Psoas muscle (tissue), 8 donors: ENCODE results near the gene ALDH7A1. TPM values are rescaled to one million over a fixed set of nuclear protein-coding genes. Genes with fewer than 3 reads are reported as not detected.
A peak's percentile ranks its signal among the peaks of the same experiment; 100 is the strongest.

Source experiments
- ATAC-seq, 4 donors: fragments of 200-7000 bp; cut with Tn5 transposase; one replicate each; pipeline ENCODE4 v1.9.1; 2020; ENCODE audit warnings: moderate library complexity in 3 of 4, mild to moderate bottlenecking in 2 of 4
- DNase-seq, 2 donors: peaks; one replicate each; pipeline ENCODE4 v3.0.0-alpha.2; 2020
- H3K27ac ChIP-seq: fragments of 200-600 bp; one replicate; pipeline ENCODE4 v1.8.0; 2022
- H3K27me3 ChIP-seq, 3 donors: fragments of 200-600 bp in 1 of 3; one replicate each; pipeline versions ENCODE4 v1.6.1 to v1.8.0; 2013 to 2022; ENCODE audit warnings: low read length in 2 of 3, mild to moderate bottlenecking in 2 of 3, moderate library complexity in 1 of 3; ENCODE audit not compliant: insufficient read depth in 3 of 3
- H3K36me3 ChIP-seq, 2 donors: fragments of 200-600 bp in 1 of 2; one replicate each; pipeline versions ENCODE4 v1.6.1 to v1.8.0; 2013 to 2022; ENCODE audit warnings: low read depth in 1 of 2, mild to moderate bottlenecking in 1 of 2, moderate library complexity in 1 of 2; ENCODE audit not compliant: insufficient read depth in 1 of 2
- H3K4me1 ChIP-seq: fragments of 200-600 bp; one replicate; pipeline ENCODE4 v1.8.0; 2022
- H3K4me3 ChIP-seq: fragments of 200-600 bp; one replicate; pipeline ENCODE4 v1.8.0; 2022; ENCODE audit warnings: mild to moderate bottlenecking
- H3K9me3 ChIP-seq: fragments of 200-600 bp; one replicate; pipeline ENCODE4 v1.8.0; 2022
- WGBS, 3 donors: extraction: QIAGEN DNeasy Blood & Tissue Kit; methylation state at CpG; one replicate each; pipeline versions ENCODE4 v1.1.6 to v1.1.7; 2013; 5-methylcytosine and 5-hydroxymethylcytosine counted together
- intact Hi-C, 2 donors: fragments of 100-400 bp; cut with DNase I; formaldehyde crosslinking; loops; one replicate each; pipeline versions ENCODE4 v1.11.0 to v1.14.2; 2022
- long read RNA-seq, 2 donors: library from polyadenylated mRNA; unstranded; transcript quantifications; one replicate each; pipeline ENCODE4 v2.0.0, GENCODE V29; 2021
- polyA plus RNA-seq, 3 donors: library from polyadenylated mRNA; stranded (reverse); fragments of 200-250 nt; gene quantifications; one replicate each; pipeline ENCODE4 v1.2.3, GENCODE V29; 2013
- total RNA-seq, 4 donors: library from RNA; stranded (reverse); fragmentation: NEBNext Ultra II Directional in 2 of 4; extraction: Animal tissue kit (Norgen Biotek cat#: 25700) in 2 of 4; gene quantifications; one replicate each; pipeline versions ENCODE4 v1.2.1 to v1.2.4, GENCODE V29; 2021 to 2023
- TF ChIP-seq, protein P1 (sequence below): fragments of 200-600 bp; IDR thresholded peaks from one replicate; pipeline ENCODE4 v1.8.0; 2022; ENCODE audit warnings: antibody characterized with exemption
- donor health status: healthy with polysubstance abuse.
- donor health status: DM: no; HTN: no; CAD: no; lungs with moderate emphysema.
- donor health status: Bipolar disorder and iron deficiency.
- donor health status: healthy.
- donor health status: DM: yes; HTN: yes; CAD: no.
- donor health status: DM: no; HTN: no; CAD: no.
- donor health status: DM: no; HTN: no; CAD: no.
- donor health status: DM: yes; HTN: yes; CAD: no.

ALDH7A1 gene
- total RNA-seq, result 10 to 100 TPM in 3 of 4 donors, 1 to 10 TPM in 1; 8.7 to 26.7 (median 12.3) TPM
- 1 to 10 TPM; 7.4 to 8.8 (median 7.8) TPM for polyA plus RNA-seq
- long read RNA-seq, donor 1, full-length matches to known transcripts, result 5 of 5 reads
- long read RNA-seq, donor 1, partial matches to known transcripts, result 0 of 5 reads
- long read RNA-seq, donor 1, other reads (novel, unspliced or antisense), result 0 of 5 reads
- long read RNA-seq, donor 2, full-length matches to known transcripts, result 6 of 8 reads
- long read RNA-seq, donor 2, partial matches to known transcripts, result 1 of 8 reads
- long read RNA-seq, donor 2, other reads (novel, unspliced or antisense), result 1 of 8 reads

DNA sequence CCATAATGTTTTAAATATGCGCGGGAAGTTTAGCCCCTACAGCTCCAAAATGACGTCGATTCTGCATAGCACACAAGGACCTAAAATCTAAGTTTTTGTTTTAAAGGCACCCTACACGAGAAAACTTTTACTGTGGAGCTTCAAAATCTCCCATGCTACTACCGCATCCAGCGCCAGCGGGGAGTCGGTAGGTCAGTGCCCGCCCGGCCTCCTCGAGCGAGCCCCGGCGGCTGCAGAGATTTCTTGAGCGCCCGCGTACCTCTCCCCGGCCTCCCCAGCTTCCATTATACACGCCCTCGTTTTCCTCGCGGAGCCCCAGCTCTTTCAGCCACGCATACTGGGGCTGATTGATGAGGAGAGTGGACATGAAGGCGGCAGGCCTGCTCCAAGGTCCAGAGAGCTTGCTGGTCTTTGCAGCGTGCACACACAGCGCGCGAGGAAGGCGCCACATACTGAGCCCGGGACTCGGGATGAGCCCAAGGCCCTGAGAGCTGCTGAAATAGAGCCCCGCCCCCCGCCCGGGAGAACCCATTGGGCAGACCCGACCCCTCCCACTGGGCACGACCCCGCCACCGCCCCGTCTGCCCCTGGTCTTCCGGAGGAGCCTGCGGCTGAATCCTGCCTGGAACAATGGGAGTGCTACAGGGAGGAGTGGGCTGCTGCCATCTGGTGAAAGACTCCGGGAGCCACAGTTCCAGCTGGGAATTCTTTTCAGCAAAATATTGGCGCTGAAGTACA is at the start of gene ALDH7A1:
TSS of gene ALDH7A1 (minus strand) at position 472 of the 738 bp plus-strand sequence. CDS start at position 451, 21 bp downstream.
- Histone ChIP-seq H3K4me3 (peak within 1 kb of the TSS; percentile 81), H3K4me1 (peaks cover 8% of the 10 kb centered on the region), H3K9me3 (no peaks in the 10 kb centered on the region), H3K27ac (peak within 1 kb of the TSS; percentile 27), H3K27me3 (no peaks in the 10 kb centered on the region), H3K36me3 (peaks cover 0 to 13% of the 10 kb centered on the region in 2 donors)
- ATAC-seq, result peak; percentile 80 to 95 (median 92)
- WGBS, 3 donors, result 0 to 1% (median 1%) methylated on average over 42 to 44 of the region's 44 CpGs
- DNase-seq, result peak; percentile 92 to 93
- TF ChIP-seq, protein P1, sequence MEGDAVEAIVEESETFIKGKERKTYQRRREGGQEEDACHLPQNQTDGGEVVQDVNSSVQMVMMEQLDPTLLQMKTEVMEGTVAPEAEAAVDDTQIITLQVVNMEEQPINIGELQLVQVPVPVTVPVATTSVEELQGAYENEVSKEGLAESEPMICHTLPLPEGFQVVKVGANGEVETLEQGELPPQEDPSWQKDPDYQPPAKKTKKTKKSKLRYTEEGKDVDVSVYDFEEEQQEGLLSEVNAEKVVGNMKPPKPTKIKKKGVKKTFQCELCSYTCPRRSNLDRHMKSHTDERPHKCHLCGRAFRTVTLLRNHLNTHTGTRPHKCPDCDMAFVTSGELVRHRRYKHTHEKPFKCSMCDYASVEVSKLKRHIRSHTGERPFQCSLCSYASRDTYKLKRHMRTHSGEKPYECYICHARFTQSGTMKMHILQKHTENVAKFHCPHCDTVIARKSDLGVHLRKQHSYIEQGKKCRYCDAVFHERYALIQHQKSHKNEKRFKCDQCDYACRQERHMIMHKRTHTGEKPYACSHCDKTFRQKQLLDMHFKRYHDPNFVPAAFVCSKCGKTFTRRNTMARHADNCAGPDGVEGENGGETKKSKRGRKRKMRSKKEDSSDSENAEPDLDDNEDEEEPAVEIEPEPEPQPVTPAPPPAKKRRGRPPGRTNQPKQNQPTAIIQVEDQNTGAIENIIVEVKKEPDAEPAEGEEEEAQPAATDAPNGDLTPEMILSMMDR, result peak; percentile 26
- intact Hi-C loops, result loop anchor here in 1 of 2 donors (5.0 kb wide), 1 partner anchor 243 kb away; no protein-coding TSS in a partner anchor

DNA sequence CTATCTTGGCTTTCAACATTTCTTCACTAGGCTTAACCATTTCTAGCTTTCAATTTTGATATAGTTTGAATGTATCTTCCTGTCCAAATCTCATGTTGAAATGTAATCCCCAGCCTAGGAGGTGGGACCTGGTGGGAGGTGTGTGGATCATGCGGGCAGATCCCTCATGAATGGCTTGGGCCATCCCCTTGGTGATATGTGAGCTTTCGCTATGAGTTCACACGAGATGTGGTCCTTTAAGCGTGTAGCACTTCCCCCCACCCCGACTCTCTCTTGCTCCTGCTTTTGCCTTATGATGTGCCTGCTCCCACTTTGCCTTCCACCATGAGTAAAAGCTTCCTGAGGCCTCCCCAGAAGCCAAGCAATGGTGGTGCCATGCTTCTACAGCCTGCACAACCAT is 46.4 kb upstream of the ALDH7A1 start:
- Histone ChIP-seq H3K36me3 (no peaks in the 10 kb centered on the region), H3K27ac (no peak overlapping the region), H3K4me1 (no peaks in the 10 kb centered on the region), H3K4me3 (no peak overlapping the region), H3K9me3 (peaks cover 4% of the 10 kb centered on the region), H3K27me3 (no peaks in the 10 kb centered on the region)
- no peak for DNase-seq
- intact Hi-C loops, result no loop called here
- no peak for ATAC-seq
- TF ChIP-seq, protein P1, result no peak
- 84 to 89% (median 88%) methylated on average over 5 of the region's 5 CpGs for WGBS, 3 donors

DNA sequence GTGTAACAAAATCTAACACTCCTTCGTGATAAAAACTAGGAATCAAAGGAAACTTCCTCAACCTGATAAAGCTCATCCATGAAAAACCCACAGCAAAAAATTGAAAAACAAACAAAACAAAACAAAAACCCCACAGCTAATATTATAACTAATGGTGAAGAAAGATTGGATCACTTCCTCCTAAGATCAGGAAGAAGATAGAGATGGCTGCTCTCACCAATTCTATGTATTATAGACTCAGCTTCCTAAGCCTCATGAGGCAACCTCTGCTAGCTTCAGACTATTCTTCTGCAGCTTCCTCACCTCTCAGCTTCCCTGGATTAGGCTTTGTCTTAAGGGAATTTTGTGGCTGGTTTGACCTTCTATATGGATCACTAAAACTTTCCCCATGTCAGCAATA is 45.8 kb upstream of the ALDH7A1 start:
- no peaks in the 10 kb centered on the region for H3K27me3 ChIP-seq
- DNase-seq (no peak), ATAC-seq (no peak)
- H3K4me1 ChIP-seq, result no peaks in the 10 kb centered on the region
- TF ChIP-seq, protein P1, result no peak
- WGBS, 3 donors, result 63 to 82% (median 77%) methylated on average over 1 of the region's 1 CpG
- H3K4me3 ChIP-seq, result no peak overlapping the region
- no peaks in the 10 kb centered on the region for H3K36me3 ChIP-seq
- H3K27ac ChIP-seq, result no peak overlapping the region
- peaks cover 4% of the 10 kb centered on the region for H3K9me3 ChIP-seq
- intact Hi-C loops, result no loop called here

DNA sequence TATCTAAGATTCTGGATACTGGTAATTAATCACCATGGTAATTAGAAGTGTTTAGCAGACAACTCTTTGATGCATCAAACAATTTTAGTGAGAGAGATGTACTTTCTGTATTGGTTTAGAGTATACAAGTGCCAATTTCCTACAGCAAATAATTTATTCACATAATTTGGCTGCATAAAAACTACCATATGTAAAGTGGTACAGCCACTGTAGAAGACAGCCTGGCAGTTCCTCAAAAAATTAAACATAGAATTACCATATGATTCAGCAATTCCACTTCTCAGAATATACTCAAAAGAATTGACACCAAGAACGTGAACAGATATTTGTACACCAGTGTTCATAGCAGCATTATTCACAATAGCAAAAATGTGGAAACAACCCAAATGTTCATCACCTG is 41.9 kb upstream of the ALDH7A1 start:
- intact Hi-C loops, result no loop called here
- H3K9me3 ChIP-seq, result no peaks in the 10 kb centered on the region
- DNase-seq, result no peak
- TF ChIP-seq, protein P1, result no peak
- WGBS, 3 donors, result 87 to 93% (median 89%) methylated on average over 1 of the region's 1 CpG
- H3K4me1 ChIP-seq, result no peaks in the 10 kb centered on the region
- no peak overlapping the region for H3K27ac ChIP-seq
- H3K4me3 ChIP-seq, result no peak overlapping the region
- H3K36me3 ChIP-seq, result no peaks in the 10 kb centered on the region
- no peak for ATAC-seq
- H3K27me3 ChIP-seq, result no peaks in the 10 kb centered on the region
